ENCODE results near the gene DGKI. TPM values are rescaled to one million over a fixed set of nuclear protein-coding genes. Genes with fewer than 3 reads are reported as not detected.

DGKI gene
- total and polyA plus RNA-seq, 2 experiments from 2014 or later: 0.16 to 1.0 TPM

DNA sequence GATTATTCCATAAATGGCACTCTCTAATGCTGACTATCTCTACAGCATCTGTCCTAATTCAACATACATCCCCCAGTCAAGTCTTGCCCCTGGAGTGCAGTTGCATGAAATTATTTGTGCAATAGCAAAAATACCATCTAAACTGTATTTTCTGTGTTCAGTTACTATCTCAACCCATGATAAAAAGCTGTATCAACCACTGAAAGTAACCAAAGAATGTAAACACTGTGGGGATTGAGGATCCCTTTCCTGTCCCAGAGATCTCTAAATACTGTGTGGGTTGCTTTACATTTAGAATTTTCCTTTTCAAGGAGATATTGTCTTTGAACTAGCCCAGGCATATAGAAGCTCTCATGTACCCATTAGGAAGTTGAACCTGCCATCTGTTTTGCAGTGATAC, 23.9 kb upstream of the DGKI start (continued):
- TF ChIP-seq, protein P1, sequence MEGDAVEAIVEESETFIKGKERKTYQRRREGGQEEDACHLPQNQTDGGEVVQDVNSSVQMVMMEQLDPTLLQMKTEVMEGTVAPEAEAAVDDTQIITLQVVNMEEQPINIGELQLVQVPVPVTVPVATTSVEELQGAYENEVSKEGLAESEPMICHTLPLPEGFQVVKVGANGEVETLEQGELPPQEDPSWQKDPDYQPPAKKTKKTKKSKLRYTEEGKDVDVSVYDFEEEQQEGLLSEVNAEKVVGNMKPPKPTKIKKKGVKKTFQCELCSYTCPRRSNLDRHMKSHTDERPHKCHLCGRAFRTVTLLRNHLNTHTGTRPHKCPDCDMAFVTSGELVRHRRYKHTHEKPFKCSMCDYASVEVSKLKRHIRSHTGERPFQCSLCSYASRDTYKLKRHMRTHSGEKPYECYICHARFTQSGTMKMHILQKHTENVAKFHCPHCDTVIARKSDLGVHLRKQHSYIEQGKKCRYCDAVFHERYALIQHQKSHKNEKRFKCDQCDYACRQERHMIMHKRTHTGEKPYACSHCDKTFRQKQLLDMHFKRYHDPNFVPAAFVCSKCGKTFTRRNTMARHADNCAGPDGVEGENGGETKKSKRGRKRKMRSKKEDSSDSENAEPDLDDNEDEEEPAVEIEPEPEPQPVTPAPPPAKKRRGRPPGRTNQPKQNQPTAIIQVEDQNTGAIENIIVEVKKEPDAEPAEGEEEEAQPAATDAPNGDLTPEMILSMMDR (conservative IDR thresholded peaks at IDR 0.05; ENCODE audit: low read depth in 2 of 2): no peak
- no peak for TF ChIP-seq ZNF331 (CRISPR knock-in tag; IDR thresholded peaks at IDR 0.05; ENCODE audit: low read depth)
- TF ChIP-seq, protein P2, sequence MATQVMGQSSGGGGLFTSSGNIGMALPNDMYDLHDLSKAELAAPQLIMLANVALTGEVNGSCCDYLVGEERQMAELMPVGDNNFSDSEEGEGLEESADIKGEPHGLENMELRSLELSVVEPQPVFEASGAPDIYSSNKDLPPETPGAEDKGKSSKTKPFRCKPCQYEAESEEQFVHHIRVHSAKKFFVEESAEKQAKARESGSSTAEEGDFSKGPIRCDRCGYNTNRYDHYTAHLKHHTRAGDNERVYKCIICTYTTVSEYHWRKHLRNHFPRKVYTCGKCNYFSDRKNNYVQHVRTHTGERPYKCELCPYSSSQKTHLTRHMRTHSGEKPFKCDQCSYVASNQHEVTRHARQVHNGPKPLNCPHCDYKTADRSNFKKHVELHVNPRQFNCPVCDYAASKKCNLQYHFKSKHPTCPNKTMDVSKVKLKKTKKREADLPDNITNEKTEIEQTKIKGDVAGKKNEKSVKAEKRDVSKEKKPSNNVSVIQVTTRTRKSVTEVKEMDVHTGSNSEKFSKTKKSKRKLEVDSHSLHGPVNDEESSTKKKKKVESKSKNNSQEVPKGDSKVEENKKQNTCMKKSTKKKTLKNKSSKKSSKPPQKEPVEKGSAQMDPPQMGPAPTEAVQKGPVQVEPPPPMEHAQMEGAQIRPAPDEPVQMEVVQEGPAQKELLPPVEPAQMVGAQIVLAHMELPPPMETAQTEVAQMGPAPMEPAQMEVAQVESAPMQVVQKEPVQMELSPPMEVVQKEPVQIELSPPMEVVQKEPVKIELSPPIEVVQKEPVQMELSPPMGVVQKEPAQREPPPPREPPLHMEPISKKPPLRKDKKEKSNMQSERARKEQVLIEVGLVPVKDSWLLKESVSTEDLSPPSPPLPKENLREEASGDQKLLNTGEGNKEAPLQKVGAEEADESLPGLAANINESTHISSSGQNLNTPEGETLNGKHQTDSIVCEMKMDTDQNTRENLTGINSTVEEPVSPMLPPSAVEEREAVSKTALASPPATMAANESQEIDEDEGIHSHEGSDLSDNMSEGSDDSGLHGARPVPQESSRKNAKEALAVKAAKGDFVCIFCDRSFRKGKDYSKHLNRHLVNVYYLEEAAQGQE (IDR thresholded peaks at IDR 0.05; ENCODE audit: unreplicated experiment): no peak
- TF ChIP-seq EZH2phosphoT487 (IDR thresholded peaks at IDR 0.05; ENCODE audit: unreplicated experiment): no peak
- no peak for TF ChIP-seq STAT1 (IDR thresholded peaks at IDR 0.05; ENCODE audit: unreplicated experiment)
- TF ChIP-seq NANOG (IDR thresholded peaks at IDR 0.05; ENCODE audit: borderline replicate concordance): no peak
- no peak for TF ChIP-seq EZH2 (IDR thresholded peaks at IDR 0.05; ENCODE audit: low read depth, unreplicated experiment)
- no peak for TF ChIP-seq JUNB (IDR thresholded peaks at IDR 0.05; ENCODE audit: unreplicated experiment)

DNA sequence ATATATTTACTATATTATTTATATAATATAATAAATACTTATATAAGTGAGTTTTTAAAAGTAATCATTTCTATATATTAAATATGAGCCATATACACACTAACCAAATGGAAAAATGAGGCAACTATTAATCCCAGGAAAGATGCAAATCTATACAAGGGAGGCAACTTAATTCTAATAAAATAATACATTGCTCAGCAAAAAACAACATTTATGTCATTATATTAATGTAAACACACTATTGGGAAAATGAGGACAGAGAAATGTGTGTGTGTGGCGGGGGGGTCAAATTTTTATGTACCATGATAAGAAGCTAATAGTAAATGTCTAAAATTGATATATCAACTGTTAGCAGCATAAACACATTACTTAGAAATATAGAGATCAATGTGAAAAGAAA, 23.3 kb upstream of the DGKI start:
- peaks cover 3% of the 10 kb centered on the region for H3K27me3 Mint-ChIP-seq (ENCODE audit: insufficient read depth, low read depth, poor library complexity)
- Histone ChIP-seq H3K79me2 (replicated peaks; ENCODE audit: insufficient read depth) (no peaks in the 10 kb centered on the region), H3K27me3 (ENCODE audit: insufficient read depth) (no peaks in the 10 kb centered on the region), H3F3A (replicated peaks; ENCODE audit: low read depth) (no peaks in the 10 kb centered on the region), H3K9me2 (ENCODE audit: insufficient read depth) (no peaks in the 10 kb centered on the region), H3K4me2 (no peak overlapping the region), H4K20me1 (replicated peaks; ENCODE audit: insufficient read depth) (no peaks in the 10 kb centered on the region), H3K4me3 (no peak overlapping the region), H2AFZ (no peak overlapping the region), H3K36me3 (ENCODE audit: insufficient read depth) (no peaks in the 10 kb centered on the region; the same call in 1 of the 2 replicates), H3K27ac (ENCODE audit: low read depth) (no peak overlapping the region), H3K4me1 (ENCODE audit: insufficient read depth) (peaks cover 8% of the 10 kb centered on the region; the same call in 1 of the 2 replicates)
- ATAC-seq: no peak
- H3K4me3 Mint-ChIP-seq: no peak overlapping the region
- DNase-seq (ENCODE audit: low spot score): no peak
- peaks cover 14% of the 10 kb centered on the region for H3K4me1 Mint-ChIP-seq
- no peaks in the 10 kb centered on the region; the same call in 2 of the 3 replicates for H3K9me3 Mint-ChIP-seq
- peaks cover 35% of the 10 kb centered on the region for H3K36me3 Mint-ChIP-seq (ENCODE audit: low read depth)
- no peak overlapping the region for H3K27ac Mint-ChIP-seq
- TF ChIP-seq ZNF331 (CRISPR knock-in tag; IDR thresholded peaks at IDR 0.05; ENCODE audit: low read depth) (no peak), ZNF114 (CRISPR knock-in tag; IDR thresholded peaks at IDR 0.05) (no peak), CREB1 (CRISPR knock-in tag; IDR thresholded peaks at IDR 0.05; ENCODE audit: low read depth) (no peak), NANOG (IDR thresholded peaks at IDR 0.05; ENCODE audit: borderline replicate concordance) (no peak), JUNB (IDR thresholded peaks at IDR 0.05; ENCODE audit: unreplicated experiment) (no peak), POLR2AphosphoS5 (IDR thresholded peaks at IDR 0.05; ENCODE audit: low read depth) (no peak)
- TF ChIP-seq, protein P1 (conservative IDR thresholded peaks at IDR 0.05; ENCODE audit: low read depth in 2 of 2): no peak
- TF ChIP-seq, protein P2 (IDR thresholded peaks at IDR 0.05; ENCODE audit: unreplicated experiment): no peak

All from GM23338 (cell line).